GF-D8 (cell line): ENCODE results near the gene FIG4.
"Not testable (repeated sequence)": the region's sequence is repeated elsewhere in the genome, so short reads cannot be mapped to it uniquely, and the experiment has no call there.

Experiments used
- DNase-seq: peaks from one replicate; lab custom pipeline; 2025; lab: John Stamatoyannopoulos, UW

The FIG4 gene

GRCh38 chr6:109854541-109855308, 163.6 kb downstream of the FIG4 start:
- no peak for DNase-seq

GRCh38 chr6:109855476-109856040, 164.5 kb downstream of the FIG4 start:
- not testable (repeated sequence) for DNase-seq

GRCh38 chr6:109861946-109862345, 170.8 kb downstream of the FIG4 start:
- no peak for DNase-seq

GRCh38 chr6:109864050-109864449, 173.0 kb downstream of the FIG4 start:
- no peak for DNase-seq

- no peak for DNase-seq
These were observed 174.9 kb downstream of the FIG4 start for GRCh38 chr6:109865968-109866367.

GRCh38 chr6:109867009-109867969, 176.2 kb downstream of the FIG4 start:
- DNase-seq: no peak

GRCh38 chr6:109867970-109868358, 176.9 kb downstream of the FIG4 start:
- no peak for DNase-seq

GRCh38 chr6:109869398-109870088, 178.4 kb downstream of the FIG4 start:
- DNase-seq: not testable (repeated sequence)

- DNase-seq: no peak
These were observed 179.0 kb downstream of the FIG4 start for GRCh38 chr6:109870089-109870410.

GRCh38 chr6:109872549-109872948, 181.5 kb downstream of the FIG4 start:
- no peak for DNase-seq

- no peak for DNase-seq
These were observed 182.0 kb downstream of the FIG4 start for GRCh38 chr6:109872968-109873545.

GRCh38 chr6:109874086-109874485, 183.0 kb downstream of the FIG4 start:
- no peak for DNase-seq

GRCh38 chr6:109874621-109875020, 183.5 kb downstream of the FIG4 start:
- DNase-seq: no peak
